Muscle of back (tissue), 11 donors: ENCODE measurements around the gene ATG16L1. TPM values are rescaled to one million over a fixed set of nuclear protein-coding genes. Genes with fewer than 3 reads are reported as not detected.

Source experiments
- DNase-seq, 3 donors: peaks; one replicate each; pipeline versions ENCODE4 v3.0.0 to v3.0.0-alpha.2; 2013
- polyA plus RNA-seq, 10 donors: library from polyadenylated mRNA; unstranded; fragments of 120-200 nt; gene quantifications; one replicate each; pipeline ENCODE4 v1.2.1, GENCODE V29; 2013; ENCODE audit not compliant: insufficient read length in 10 of 10

The ATG16L1 gene
- polyA plus RNA-seq, 10 donors = 13.8 to 19.5 (median 16.5) TPM

DNA sequence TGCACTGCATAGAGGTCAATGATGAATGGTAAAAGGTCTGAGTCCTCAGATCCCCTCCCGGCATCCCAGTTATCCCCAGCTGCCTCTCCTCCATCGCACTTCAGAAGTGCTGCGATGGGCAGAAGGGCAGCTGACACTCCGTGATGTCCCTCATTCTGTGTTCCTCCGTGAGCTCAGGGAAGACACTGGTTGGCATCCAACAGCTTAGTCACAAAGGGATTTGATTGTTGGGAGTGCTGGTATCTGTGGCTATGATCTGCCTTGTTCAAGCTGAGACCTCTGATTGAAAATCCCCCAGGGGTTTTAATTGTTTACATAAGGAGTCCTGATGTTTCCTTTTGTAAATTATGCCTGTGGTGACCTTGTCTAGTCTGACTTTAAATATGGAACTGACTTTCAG lies 37.2 kb downstream of the ATG16L1 start:
- DNase-seq = no peak

DNA sequence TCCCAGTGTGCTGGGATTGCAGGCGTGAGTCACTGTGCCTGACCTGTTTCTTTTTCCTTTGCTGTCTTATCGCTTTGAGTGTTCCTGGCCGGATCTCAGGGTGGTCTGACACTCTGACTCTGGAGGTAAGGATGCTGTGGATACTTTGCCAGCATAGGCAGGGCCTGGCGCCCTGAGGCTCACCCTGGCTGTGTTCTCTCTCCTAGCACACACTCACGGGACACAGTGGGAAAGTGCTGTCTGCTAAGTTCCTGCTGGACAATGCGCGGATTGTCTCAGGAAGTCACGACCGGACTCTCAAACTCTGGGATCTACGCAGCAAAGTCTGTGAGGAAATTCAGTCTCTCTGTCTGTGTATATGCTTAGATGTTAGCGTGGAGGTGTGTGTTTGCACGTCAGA lies 38.2 kb downstream of the ATG16L1 start:
- no peak for DNase-seq

DNA sequence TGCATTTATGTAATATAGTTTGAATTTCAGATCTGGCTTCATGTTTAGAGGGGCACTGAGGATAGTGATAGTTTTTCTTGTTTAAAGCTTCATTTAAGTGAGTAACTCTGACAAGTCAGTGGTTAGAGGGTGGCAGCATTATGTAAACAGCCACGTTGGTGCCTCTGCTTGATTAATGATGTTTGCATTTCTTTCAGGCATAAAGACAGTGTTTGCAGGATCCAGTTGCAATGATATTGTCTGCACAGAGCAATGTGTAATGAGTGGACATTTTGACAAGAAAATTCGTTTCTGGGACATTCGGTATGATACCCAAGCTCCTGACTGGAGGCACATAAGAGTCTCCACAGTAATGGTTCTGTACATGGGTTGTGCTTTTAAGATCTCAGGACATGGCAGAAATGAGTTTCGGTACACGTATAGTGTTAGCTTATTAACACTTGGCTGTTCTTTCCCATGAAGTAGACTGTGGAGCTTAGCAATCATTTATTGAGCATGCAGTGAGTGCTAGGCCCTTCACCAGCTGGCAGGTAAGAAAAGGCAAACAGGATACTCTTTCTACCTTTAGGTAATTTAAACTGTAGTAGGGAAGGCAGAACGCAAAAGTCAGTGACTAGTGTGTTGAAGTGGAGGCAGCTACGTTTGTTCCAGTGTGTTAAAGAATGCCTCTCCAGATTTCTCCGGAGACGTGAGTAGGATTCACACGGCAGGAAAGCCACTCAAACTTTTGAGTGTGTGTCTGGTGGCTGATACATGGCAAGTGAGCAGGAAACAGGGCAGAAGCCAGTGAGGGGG lies 38.8 kb downstream of the ATG16L1 start:
- no peak for DNase-seq

DNA sequence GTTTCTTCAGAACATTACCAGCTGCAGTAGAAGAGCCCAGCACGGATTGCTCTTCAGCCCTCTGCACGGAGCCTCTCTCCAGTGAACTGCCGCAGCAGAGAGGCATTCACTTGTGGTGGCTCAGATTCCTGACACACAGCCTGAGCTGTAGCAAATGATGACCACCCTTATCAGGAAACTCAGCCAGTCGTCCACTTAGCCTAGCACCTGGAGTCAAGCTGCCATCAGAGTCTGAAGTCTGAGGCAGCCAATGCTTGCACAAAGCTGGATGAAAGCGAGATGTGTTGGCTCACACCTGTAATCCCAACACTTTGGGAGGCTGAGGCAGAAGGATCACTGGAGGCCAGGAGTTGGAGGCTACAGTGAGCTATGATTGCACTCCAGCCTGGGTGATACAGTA lies 44.4 kb downstream of the ATG16L1 start:
- no peak for DNase-seq

DNA sequence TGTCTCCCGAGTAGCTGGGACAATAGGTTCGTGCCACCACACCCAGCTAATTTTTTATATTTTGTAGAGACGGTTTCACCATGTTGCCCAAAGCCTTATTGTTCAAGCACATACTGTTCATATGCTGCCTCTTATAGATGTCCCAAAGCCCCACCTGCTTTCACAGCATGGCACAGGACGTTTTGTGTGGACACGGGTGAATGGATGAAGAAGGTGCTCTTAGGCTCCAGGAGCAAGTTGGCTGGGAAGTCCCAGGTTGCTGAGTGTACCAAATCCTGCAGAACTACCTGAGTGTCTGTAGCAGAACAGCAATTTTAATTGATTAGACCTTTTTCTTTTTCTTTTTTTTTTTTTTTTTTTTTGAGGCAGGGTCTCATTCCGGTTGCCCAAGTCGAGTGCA lies 45.6 kb downstream of the ATG16L1 start:
- no peak for DNase-seq

DNA sequence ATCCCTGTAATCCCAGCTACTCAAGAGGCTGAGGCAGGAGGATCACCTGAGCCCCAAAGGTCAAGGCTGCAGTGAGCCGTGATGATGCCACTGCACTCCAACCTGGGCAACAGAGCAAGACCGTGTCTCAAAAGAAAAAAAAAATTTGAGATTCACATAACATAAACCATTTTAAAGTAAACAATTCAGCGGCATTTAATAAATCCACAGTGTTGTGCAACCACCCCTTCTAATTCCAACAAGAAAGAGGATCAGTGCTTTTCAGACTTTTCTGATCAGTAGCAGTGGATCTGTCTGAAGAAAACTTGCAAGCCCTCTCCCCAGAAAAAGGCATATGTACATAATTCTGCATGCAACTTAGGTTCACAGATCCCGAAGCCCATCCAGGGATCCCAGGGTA lies 48.9 kb downstream of the ATG16L1 start:
- no peak for DNase-seq

DNA sequence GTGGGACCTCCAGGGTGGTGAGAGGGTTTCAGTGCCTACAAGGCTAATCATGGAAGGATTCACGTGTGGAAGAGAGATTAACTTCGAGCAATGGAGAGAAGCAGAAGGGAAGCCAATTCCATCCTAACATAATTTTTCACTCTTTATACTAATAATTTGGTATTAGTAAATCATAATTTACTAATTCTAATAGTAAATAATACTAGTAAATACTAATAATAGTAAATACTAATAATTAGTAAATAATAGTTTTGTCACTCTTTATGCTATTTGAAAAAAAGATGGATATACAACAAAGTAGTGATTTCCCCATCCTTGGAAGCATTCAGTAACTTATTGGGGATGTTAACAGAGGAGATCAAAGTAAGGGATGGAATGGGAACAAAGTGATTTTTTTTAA lies 49.8 kb downstream of the ATG16L1 start:
- no peak for DNase-seq

DNA sequence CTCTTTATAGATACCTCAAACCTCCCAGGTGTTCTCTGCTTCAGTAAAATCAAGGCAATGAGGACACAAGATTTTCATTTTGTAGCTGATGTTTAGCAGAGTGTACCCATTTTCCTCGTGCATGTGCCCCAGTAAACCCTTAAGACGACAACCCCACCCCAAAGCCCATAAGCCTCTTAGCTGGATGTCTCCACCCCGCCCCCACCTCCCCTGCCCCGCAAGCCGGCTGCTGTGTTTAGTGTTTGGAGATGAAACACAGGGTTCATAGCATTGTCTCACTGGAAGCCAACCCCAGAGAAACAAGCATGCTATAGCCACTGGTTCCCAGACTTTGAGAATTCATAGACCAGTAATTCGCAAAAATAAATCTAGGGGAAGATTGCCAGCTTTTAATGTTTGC lies 50.3 kb downstream of the ATG16L1 start:
- DNase-seq = no peak

DNA sequence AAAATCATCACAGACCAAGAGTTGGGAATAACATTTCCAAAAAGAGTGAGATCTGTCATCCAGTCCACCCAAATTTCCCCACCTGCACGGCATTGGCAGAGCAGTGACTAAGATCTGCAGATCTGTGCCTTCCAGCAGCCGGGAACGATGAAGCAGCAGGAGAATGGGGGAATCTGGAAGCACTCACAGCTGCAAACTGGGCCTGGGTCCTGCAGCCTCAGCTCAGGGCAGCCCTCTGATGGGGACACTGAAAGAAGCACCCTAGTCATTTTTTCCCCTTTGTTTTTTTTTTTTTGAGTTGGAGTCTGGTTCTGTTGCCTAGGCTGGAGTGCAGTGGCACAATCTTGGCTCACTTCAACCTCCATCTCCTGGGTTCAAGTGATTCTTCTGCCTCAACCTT lies 51.8 kb downstream of the ATG16L1 start:
- no peak for DNase-seq

DNA sequence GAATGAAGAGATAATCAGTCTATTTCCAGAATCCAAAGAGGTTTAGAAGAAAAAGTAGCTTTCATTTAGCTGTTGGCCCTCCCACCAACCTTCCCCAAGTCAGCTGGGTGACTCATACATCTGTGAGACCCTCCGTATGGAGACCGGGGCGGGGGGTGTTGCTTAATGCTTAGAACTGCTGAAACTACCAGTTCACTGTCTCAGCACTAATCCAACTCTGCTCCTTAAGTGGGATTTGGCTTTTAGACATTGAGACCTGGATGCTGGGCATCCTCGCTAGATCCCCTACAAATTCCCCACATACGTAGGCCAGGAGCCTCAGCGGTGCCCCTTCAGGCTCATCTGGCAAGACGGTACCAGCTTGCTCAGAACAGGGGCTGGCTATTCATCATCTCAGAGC lies 56.1 kb downstream of the ATG16L1 start, which contains the start of gene SAG:
TSS of gene SAG (plus strand) at position 252 of the 400 bp plus-strand sequence. CDS start 1,374 bp downstream, outside the sequence.
- DNase-seq = no peak

DNA sequence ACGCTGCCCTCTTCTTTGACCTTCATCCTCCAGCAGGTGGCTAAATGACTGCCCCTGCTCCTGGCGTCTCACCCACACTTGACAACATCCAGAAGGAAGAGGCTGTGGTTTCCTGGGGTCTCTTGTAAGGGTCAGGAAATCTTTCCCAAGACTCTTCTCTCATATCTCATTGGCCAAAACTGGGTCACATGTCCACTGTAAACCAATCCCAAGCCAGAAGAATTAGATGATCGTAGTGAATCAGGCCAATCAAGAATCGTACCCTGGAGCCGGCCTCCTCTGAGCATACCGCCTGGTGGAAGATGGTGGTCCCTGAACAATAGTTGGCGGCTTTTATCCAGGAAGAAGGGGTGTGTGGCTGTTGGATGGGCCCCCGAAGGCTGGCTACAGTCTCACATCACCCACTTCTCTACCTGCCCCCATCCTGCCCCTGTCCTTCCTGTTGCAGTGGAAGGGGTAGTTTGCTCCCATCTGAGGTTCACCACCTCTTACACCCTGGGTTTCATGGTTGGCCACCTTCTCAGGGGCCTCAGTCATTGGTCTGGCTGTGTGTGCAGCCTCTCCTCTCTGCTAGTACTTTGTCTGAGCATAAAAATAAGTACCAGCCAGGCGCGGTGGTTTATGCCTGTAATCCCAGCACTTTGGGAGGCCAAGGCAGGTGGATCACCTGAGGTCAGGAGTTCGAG lies 59.9 kb downstream of the ATG16L1 start:
- DNase-seq = no peak

DNA sequence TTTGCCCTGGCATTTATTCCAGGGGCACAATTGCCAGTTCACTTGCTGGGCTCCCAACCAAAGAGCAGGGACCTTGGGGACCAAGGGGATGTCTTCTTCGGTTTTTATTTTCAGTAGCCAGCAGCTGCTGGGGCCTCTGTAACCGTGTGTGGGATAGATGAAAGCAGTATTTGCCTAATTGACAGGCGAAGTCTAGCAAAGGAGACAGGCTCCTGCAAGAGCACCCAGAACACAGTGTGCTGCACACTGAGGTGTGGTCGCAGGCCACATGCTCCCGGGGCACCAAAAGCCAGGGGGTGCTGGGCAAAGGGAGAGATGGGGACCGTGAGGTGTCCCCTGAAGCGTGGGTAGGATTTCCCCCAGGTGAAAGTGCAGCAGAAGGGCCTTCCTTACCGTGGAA lies 61.4 kb downstream of the ATG16L1 start:
- DNase-seq = no peak

DNA sequence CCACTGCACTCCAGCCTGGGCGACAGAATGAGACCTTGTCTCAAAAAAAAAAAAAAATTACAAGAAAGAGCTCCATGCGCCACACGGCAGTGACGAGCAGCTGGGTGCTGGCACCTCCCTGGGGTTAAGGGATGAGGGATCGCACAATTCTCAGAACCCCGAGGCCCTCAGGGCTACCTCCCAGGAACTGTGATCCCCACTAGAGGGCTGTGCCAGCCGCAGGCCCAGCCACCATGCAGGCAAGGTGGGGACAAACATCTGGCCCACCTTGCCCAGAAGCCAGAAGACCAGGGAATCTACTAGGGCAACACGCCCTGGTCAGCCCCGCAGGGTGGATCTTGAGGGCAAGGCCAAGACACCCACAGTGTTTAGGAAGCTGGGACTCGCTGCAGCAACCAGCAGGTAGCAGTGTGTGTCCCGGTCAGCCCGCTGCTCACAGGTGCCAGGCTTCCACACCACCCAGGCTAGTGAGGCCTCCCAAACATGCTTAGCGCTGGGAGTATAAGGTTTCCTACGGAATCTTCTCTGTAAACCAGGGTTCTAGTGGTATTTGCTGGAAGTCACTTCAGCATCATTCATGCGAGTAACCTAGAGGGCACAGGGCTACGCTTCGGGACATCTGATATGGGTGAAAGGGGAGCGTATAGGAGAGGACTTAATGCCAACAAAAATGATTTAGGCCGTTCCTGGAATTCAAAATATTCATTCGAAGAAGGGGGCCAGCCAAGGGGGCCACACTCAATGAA lies 62.9 kb downstream of the ATG16L1 start:
- no peak for DNase-seq

DNA sequence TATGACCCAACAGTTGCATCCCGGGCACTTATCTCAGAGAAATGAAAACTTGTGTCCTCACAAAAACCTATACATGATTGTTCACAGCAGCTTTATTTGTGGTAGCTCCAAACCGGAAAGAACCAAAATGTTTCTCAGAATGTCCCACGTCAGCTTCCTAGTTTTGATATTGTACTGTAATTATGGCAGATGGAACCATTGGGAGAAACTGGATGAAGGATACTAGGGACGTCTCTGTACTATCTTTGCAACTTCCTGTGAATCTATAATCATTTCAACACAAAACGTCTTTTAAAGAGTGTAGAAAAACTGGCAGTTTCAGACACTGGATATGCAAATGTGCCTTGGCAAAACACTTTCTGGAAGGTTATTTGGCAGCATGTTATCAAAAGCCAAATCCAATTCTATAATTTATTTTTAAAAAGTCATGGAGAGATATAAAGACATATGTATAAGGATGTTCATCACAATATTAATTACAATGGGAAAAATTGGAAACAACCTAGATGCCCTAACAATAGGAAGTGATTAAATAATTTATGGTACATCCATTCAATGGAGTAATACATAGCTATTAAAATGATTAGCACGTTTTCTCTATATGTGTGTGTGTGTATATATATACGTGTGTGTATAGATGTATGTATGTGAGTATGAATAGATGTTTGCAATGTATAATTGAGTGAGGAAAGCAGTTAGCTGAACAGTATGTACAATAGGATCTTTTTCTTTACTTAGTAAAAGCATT lies 65.9 kb downstream of the ATG16L1 start:
- DNase-seq = no peak

DNA sequence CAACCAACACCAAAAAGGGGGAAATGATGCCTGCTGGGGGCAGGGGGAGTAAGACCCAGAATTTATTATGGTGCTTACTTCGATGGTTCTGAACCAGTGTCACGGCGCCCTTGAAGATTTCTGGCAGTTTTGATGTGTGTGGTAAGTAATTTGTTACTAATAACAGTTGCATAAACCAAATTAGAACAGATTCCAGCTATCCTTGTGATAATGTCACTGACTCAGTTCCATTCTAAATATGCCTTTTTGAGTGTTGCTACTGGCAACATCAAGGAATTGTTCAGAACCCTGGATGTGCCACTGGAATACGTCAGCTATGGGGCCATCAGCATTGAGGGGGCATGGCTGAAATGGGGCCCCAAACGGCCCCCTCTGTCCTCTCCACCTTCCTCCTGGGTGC lies 67.8 kb downstream of the ATG16L1 start:
- DNase-seq = no peak

DNA sequence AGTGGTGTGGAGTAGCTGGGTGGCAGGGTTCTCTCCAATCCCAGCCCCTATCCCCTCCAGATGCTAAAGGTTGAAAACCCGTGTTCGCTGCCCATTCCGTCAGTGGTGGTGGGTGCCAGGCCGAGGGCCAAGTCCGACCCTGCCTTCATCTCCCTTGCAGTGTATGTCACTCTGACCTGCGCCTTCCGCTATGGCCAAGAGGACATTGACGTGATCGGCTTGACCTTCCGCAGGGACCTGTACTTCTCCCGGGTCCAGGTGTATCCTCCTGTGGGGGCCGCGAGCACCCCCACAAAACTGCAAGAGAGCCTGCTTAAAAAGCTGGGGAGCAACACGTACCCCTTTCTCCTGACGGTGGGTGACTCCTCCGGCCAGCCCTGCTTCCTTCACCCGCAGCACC lies 69.0 kb downstream of the ATG16L1 start:
- DNase-seq = no peak

DNA sequence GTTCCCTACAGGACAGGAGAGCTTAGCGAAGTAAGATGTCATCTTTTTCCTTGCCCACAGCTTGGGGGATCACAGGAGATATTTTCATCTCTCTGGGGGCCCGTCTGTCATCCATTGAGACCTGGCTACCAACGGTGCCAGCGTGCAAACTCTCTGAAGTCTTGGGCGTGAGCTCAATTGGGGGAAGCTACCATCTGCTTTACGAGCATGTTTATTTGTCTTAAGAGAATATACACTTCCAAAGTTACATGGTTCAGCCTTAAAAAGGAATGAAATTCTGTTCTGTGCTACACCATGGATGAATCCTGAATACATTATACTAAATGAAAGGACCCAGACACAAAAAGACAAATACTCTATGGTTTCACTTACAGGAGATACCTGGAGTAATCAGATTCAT lies 69.7 kb downstream of the ATG16L1 start:
- no peak for DNase-seq

DNA sequence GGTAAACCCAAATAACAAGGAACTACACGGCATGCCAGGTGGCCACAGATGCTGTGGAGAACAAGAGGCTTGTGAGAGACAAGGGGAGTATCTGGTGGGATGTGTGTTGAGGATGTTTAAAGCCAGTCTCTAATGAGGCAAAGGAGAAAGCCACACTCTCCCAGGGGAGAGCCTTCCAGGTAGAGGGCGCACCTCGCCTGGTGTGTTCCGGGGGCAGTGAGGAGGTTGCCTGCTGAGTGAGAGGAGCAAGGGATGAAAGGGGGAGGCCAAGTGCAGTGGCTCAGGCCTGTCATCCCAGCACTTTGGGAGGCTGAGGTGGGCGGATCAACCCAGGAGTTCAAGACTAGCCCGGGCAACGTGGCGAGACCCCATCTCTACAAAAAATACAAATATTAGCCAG lies 72.4 kb downstream of the ATG16L1 start:
- no peak for DNase-seq

DNA sequence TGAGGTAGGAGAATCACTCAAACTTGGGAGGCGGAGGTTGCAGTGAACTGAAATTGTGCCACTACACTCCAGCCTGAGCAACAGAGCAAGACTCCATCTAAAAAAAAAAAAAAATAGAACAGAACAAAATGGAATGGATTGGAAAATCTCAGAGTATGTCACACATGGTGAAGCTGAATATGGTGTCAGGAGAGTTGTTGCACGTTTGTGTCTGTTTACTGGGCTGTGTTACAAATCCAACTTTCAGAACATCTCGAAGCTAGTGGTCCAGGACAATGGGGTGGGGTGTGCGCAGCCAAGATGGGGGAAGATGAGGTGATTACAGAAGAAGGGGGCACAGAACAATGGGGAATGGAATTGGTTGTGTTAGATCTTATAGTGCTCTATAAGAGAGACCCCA lies 73.8 kb downstream of the ATG16L1 start:
- no peak for DNase-seq

DNA sequence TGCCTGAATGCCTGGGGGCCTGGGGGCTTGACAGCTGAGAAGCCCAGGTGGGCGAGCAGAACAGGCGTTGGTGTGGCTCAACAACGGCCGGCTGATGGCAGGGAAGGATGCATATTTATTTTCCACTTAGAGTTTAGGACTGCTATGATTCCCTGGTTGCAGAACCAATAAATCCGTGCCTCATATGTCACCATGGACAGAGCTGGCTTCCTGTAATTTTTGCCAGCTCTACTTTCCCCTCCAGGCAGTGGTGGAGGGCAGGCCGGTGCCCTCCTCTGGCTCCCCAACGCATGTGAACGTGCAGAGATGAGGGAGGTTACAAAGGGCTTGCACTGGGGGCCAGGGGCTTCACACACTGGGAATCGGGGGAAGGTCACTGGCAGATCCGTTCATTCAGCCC lies 74.3 kb downstream of the ATG16L1 start:
- DNase-seq = no peak

DNA sequence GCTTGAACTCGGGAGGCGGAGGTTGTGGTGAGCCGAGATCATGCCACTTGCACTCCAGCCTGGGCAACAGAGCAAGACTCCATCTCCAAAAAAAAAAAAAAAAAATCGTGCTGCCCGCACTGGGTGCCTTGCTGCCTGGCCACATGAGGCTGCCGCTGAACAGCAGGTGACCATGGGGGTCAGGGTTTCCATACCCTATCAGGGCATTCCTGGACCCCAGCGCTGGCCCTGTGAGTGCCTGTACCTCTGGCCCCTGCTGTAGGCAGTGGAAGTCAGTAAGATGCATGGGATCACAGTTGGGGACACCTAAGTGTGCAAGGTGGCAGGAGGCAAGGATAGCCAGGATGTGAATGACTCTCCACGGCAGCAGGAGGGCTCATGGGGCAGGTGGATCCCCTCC lies 75.0 kb downstream of the ATG16L1 start:
- DNase-seq = no peak

DNA sequence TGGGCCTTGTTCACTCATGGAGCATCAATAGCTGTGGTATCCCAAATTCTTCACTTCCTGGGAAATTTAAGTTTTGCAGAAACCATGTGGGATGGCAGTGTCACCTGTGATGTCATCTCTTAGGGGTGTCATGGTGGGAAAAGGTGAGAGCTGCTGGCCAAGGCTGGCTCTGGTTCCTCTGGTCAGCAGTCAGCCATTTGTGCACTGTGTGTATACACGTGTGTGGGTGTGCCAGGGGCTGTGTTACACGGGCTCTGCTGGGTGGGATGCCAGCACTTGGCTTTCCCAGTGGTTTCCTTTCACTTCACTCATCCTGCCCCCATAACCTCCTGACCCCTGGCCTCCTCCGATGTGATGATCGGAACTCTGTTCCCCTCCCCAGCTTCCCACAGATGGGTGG lies 77.4 kb downstream of the ATG16L1 start:
- no peak for DNase-seq
